Measurements from ENCODE around the gene AQP2.

- TF ChIP-seq CTCF (IDR thresholded peaks at IDR 0.05) (no peak), POLR2A (IDR thresholded peaks at IDR 0.05) (no peak), POLR2AphosphoS5 (IDR thresholded peaks at IDR 0.05) (no peak)
These were observed 56.4 kb downstream of the AQP2 start for GRCh38 chr12:50006754-50007442.

Data from prostate gland (tissue), 2 donors.